COR-L47 (cell line): ENCODE measurements around the gene NAA10.

Experiments used
- DNase-seq: peaks from one replicate; lab custom pipeline; 2025; lab: John Stamatoyannopoulos, UW

The NAA10 gene

GRCh38 chrX:153929576-153929975, 5.3 kb downstream of the NAA10 start:
- no peak for DNase-seq

GRCh38 chrX:153928846-153929245, 6.0 kb downstream of the NAA10 start:
- no peak for DNase-seq

- peak; percentile 96 for DNase-seq
These were observed 6.7 kb downstream of the NAA10 start for GRCh38 chrX:153927922-153928760.

GRCh38 chrX:153927672-153927921, 7.2 kb downstream of the NAA10 start:
- no peak for DNase-seq

- peak; percentile 40 for DNase-seq
These were observed 7.8 kb downstream of the NAA10 start for GRCh38 chrX:153926858-153927671.

- no peak for DNase-seq
These were observed 8.3 kb downstream of the NAA10 start for GRCh38 chrX:153926552-153926857.

GRCh38 chrX:153925739-153926551, 8.9 kb downstream of the NAA10 start, which contains the start of gene ARHGAP4:
Gene ARHGAP4, minus strand, starts transcription at chrX:153926264. Its CDS starts 62 bp downstream, at chrX:153926202.
- no peak for DNase-seq

GRCh38 chrX:153925387-153925738, 9.5 kb downstream of the NAA10 start:
- no peak for DNase-seq

- peak; percentile 30 for DNase-seq
These were observed 10.5 kb downstream of the NAA10 start for GRCh38 chrX:153924149-153924861.

GRCh38 chrX:153922932-153923857, 11.6 kb downstream of the NAA10 start:
- peak; percentile 48 for DNase-seq

GRCh38 chrX:153921511-153922446, 13.1 kb downstream of the NAA10 start:
- DNase-seq, result no peak

GRCh38 chrX:153921070-153921469, 13.8 kb downstream of the NAA10 start:
- DNase-seq, result no peak

- DNase-seq, result no peak
These were observed 14.3 kb downstream of the NAA10 start for GRCh38 chrX:153920546-153920945.

GRCh38 chrX:153919281-153919680, 15.6 kb downstream of the NAA10 start:
- no peak for DNase-seq

GRCh38 chrX:153917869-153918268, 17.0 kb downstream of the NAA10 start:
- DNase-seq, result no peak

GRCh38 chrX:153913701-153914100, 21.1 kb downstream of the NAA10 start:
- no peak for DNase-seq

GRCh38 chrX:153913211-153913610, 21.6 kb downstream of the NAA10 start:
- DNase-seq, result no peak

- no peak for DNase-seq
These were observed 23.0 kb downstream of the NAA10 start for GRCh38 chrX:153911798-153912197.

- DNase-seq, result no peak
These were observed 24.4 kb downstream of the NAA10 start for GRCh38 chrX:153910446-153910845.

GRCh38 chrX:153909980-153910360, 24.9 kb downstream of the NAA10 start:
- DNase-seq, result no peak
